Stimulated activated effector memory CD8-positive, alpha-beta T cell treated with anti-CD3 and anti-CD28 coated beads, Interleukin-12 subunit alpha, Interleukin-12 subunit beta, amount 100 ng/mL, for 72 hours (primary cell): ENCODE measurements around the gene RIPPLY2.
A peak's percentile ranks its signal among the peaks of the same experiment; 100 is the strongest.
"Not testable (repeated sequence)": the region's sequence is repeated elsewhere in the genome, so short reads cannot be mapped to it uniquely, and the experiment has no call there.

Experiments
- ATAC-seq: fragments of 150-1000 bp; cut with Tn5 transposase; 2 replicates; pipeline ENCODE4 v1.10.0; 2021
- DNase-seq, 2 donors: peaks; one replicate each; pipeline ENCODE4 v3.0.0; 2021 to 2022; ENCODE audit warnings: low spot score in 2 of 2
- H3K27ac Mint-ChIP-seq: one replicate; pipeline ENCODE4 v1.8.0; 2022; ENCODE audit warnings: mild to moderate bottlenecking, mixed read lengths
- H3K36me3 Mint-ChIP-seq: one replicate; pipeline ENCODE4 v1.8.0; 2022; ENCODE audit warnings: mild to moderate bottlenecking, mixed read lengths
- H3K4me1 Mint-ChIP-seq: one replicate; pipeline ENCODE4 v1.8.0; 2022; ENCODE audit warnings: mixed read lengths
- H3K4me3 Mint-ChIP-seq: one replicate; pipeline ENCODE4 v1.8.0; 2022; ENCODE audit warnings: mild to moderate bottlenecking, mixed read lengths
- H3K9me3 Mint-ChIP-seq: one replicate; pipeline ENCODE4 v1.8.0; 2022; ENCODE audit warnings: mixed read lengths

The RIPPLY2 gene

DNA sequence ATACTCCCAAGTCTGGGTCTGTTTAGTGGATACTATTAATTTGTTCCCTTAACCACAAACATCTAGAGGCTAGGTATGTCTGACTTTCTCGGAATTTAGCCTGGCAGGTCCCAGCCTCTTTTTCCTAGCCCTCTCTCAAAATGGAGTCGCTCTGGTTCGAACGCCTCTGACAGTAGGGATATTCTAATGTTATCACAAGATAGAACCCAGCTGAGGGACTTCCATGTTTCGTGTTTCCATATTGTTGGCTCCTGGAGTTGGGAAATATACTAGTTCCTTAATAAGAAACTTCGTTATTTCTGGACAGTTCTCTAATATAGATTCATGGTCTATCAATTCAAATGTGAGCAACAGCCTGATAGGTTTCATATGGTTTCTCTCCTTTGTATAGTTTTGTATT, 22.7 kb downstream of the RIPPLY2 start:
- Mint-ChIP-seq H3K4me1 (peaks cover 30% of the 10 kb centered on the region), H3K27ac (no peak overlapping the region), H3K36me3 (peaks cover 13% of the 10 kb centered on the region), H3K4me3 (no peak overlapping the region), H3K9me3 (no peaks in the 10 kb centered on the region)
- DNase-seq (no peak), ATAC-seq (no peak)

DNA sequence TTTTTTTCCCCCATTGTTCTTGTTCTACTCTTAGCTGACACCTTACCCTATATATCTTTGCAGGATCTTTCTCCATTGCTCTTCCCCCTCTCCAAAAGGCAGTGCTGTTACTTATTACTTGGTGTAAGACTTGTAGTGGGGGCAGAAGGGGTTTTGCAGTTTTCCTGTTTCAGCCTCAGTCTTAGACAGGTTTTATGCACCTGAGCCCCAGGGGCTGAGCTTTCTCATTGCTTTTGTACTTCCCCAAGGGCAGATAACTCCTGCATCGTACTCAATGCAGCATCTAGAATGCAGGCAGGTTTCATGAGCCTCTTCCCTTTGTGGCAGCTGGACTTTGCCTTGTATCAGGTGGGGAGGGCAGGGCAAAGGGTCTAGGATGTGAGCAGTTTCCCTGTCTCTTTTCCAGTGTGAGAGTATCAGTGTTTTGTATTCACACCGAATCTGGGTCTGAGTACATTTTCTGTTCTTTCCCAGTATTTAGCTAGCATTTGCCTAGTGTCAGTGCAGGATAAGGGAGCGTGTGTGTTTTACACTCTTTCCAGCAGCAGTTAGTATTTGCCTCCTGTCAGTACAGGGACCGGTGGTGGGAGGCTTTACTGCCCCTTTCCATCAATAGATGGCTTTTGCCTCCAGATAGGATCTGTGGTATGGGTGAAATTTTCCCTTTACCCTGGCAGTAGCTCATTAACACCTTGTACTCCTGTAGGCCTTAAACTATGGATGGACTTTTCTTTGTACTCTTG, 25.9 kb downstream of the RIPPLY2 start:
- Mint-ChIP-seq H3K9me3 (no peaks in the 10 kb centered on the region), H3K4me1 (peaks cover 30% of the 10 kb centered on the region), H3K36me3 (no peaks in the 10 kb centered on the region), H3K4me3 (no peak overlapping the region), H3K27ac (no peak overlapping the region)
- DNase-seq (no peak), ATAC-seq (peak; percentile 16)

DNA sequence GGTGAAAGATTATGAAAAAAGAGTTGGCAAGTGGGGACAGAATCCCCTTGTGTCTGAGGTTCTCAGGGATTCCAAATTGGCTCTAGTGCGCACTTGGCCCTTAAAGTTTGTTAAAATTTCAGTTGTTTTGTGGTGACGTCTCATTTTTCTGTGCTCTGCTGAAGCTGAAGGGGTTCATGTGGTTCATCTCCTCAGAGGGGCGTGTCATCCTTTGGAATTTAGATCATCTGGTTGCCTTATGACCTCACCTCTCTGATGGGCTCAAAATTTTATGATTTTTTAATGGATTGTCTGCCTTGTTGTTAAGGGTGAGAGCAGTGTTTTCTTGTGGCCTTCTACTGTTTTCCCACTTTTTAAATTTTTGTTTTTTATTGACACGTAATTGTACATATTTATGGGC, 26.6 kb downstream of the RIPPLY2 start:
- DNase-seq = no peak
- Mint-ChIP-seq H3K9me3 (no peaks in the 10 kb centered on the region), H3K36me3 (no peaks in the 10 kb centered on the region), H3K27ac (no peak overlapping the region), H3K4me3 (no peak overlapping the region), H3K4me1 (peaks cover 29% of the 10 kb centered on the region)
- ATAC-seq = no peak

DNA sequence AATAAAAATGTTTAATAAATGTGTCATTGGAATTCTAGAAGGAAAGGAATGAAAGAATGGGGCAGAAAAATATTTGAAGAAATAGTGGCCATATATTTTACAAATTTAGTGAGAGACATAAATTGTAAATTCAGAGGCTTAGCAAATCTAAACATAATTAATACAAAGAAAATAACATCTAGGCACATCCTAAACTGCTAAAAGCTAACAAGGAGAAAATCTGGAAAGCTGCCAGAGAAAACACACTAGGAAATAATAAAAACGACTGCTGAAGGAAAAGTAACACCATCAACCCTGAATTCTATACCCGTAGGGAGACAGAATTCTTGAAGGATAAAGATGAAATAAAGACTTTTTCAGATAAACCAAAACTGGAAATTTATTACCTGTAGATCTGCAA, 30.1 kb downstream of the RIPPLY2 start:
- no peaks in the 10 kb centered on the region for H3K9me3 Mint-ChIP-seq
- no peak overlapping the region for H3K27ac Mint-ChIP-seq
- DNase-seq (no peak), ATAC-seq (no peak)
- peaks cover 29% of the 10 kb centered on the region for H3K4me1 Mint-ChIP-seq
- no peaks in the 10 kb centered on the region for H3K36me3 Mint-ChIP-seq
- no peak overlapping the region for H3K4me3 Mint-ChIP-seq

DNA sequence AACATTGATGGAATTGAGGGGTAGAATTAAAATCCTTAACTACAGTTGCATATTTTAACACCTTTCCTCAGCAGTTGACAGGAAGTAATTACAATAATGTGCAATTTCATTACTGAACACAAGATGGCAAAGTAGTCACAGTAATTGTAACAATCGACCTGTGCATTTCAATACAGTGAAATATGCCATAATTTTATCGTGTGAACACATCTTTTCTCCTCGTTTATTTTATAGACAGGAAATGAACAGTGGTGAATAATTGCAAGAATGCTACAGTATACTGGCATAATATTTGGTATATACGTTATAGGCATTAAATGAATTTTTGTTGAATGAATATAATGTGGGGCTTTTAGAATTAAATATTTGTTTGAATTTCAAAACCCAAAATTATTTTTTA, 31.4 kb downstream of the RIPPLY2 start:
- ATAC-seq = peak; percentile 62

DNA sequence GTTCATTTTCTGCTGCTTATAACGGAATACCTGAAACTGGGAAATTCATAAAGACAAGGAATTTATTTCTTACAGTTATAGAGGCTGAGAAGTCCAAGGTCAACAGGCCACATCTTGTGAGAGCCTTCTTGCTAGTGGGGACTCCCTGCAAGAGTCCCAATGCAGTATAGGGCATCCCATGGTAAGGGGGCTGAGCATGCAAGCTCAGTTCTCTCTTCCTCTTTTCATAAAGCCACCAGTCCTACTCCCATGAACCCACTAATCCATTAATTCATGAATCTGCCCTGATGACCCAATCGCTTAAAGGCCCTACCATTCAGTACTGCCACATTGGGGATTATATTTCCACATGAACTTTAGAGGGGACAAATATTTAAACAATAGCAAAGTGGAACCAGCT, 32.8 kb downstream of the RIPPLY2 start:
- no peak for DNase-seq
- H3K4me1 Mint-ChIP-seq = peaks cover 17% of the 10 kb centered on the region

More for the DNA sequence above, 31.4 kb downstream of the RIPPLY2 start:
- Mint-ChIP-seq H3K36me3 (no peaks in the 10 kb centered on the region), H3K4me3 (no peak overlapping the region), H3K4me1 (peaks cover 25% of the 10 kb centered on the region), H3K9me3 (no peaks in the 10 kb centered on the region), H3K27ac (no peak overlapping the region)
- DNase-seq = no peak

DNA sequence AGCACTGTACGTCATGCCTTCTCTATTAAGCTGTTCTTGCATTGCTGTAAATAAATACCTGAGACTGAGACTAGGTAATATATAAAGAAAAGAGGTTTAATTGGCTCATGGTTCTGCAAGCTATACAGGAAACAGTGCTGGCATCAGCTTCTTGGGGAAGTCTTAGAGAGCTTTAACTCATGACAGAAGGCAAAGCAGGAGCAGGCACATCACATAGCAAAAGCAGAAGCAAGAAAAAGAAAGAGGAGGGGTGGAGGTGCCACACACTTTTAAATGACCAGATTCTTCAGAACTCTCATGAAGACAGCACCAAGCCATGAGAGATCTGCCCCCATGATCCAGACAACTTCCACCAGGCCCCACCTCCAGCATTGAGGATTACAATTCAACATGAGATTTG, 36.5 kb downstream of the RIPPLY2 start:
- H3K9me3 Mint-ChIP-seq = no peaks in the 10 kb centered on the region
- H3K36me3 Mint-ChIP-seq = peaks cover 12% of the 10 kb centered on the region
- DNase-seq (no peak), ATAC-seq (no peak)
- no peak overlapping the region for H3K4me3 Mint-ChIP-seq
- peaks cover 12% of the 10 kb centered on the region for H3K4me1 Mint-ChIP-seq
- H3K27ac Mint-ChIP-seq = no peak overlapping the region

More for the DNA sequence above, 32.8 kb downstream of the RIPPLY2 start:
- ATAC-seq = no peak
- Mint-ChIP-seq H3K36me3 (no peaks in the 10 kb centered on the region), H3K27ac (no peak overlapping the region), H3K4me3 (no peak overlapping the region), H3K9me3 (no peaks in the 10 kb centered on the region)

DNA sequence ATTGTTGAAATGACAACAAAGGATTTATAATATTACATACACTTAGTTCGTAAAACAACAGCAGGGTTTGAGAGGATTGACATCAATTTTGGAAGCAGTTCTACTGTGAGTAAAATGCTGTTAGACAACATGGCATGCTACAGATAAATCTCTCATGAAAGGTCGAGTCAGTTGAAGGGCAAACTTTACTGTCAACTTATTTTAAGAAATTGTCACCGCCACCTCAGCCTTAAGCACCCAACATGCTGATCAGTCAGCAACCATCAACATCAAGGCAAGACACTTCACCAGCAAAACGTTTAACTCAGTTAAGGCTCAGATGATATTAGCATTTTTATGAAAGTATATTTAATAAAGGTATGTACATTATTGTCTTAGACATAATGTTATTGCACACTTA, 37.4 kb downstream of the RIPPLY2 start:
- peaks cover 11% of the 10 kb centered on the region for H3K4me1 Mint-ChIP-seq
- no peak overlapping the region for H3K27ac Mint-ChIP-seq
- no peak for DNase-seq
- no peak overlapping the region for H3K4me3 Mint-ChIP-seq
- ATAC-seq = no peak
- no peaks in the 10 kb centered on the region for H3K9me3 Mint-ChIP-seq
- peaks cover 12% of the 10 kb centered on the region for H3K36me3 Mint-ChIP-seq

DNA sequence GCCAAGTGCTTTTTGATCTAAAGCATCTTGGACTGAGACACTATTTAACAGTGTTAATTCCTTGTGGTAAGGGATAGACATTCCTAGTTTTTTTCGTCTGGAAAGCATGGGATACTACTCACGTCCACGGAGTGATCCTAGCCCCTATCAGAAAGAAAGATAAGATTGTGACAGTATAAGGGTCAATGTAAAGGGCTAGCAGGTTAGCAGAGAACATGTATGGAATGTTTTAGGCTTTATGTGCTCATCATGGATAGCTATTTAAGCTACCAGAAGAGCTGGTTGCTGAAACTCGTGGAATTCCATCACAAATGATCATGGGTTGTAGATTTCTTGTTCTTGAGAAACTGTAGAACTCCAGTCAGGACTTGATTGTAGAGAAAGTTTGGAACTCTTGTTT, 38.4 kb downstream of the RIPPLY2 start:
- ATAC-seq = no peak
- Mint-ChIP-seq H3K36me3 (peaks cover 12% of the 10 kb centered on the region), H3K4me3 (no peak overlapping the region), H3K9me3 (no peaks in the 10 kb centered on the region), H3K27ac (no peak overlapping the region), H3K4me1 (peaks cover 11% of the 10 kb centered on the region)
- DNase-seq = no peak

DNA sequence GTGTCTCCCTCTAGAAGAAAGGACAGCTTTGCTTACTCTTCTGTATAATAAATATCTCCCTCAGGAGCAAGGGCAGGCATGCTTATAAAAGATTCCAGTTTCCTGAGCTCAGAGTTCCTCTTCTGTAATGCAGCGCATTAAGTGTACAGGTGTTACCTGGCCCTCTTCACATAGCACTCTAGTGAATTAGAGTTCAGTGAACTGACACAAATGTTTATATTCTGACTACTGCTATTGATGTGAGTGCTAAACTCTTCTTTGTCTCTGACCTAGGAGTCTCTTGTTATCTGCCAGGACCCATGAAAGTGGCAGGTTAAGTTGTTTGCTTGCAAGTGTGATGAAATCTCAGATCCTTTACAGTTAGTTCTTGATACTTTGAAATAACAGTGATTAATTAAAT, 39.9 kb downstream of the RIPPLY2 start:
- no peak overlapping the region for H3K27ac Mint-ChIP-seq
- no peak overlapping the region for H3K4me3 Mint-ChIP-seq
- H3K36me3 Mint-ChIP-seq = peaks cover 12% of the 10 kb centered on the region
- no peak for ATAC-seq
- peaks cover 11% of the 10 kb centered on the region for H3K4me1 Mint-ChIP-seq
- DNase-seq = no peak
- H3K9me3 Mint-ChIP-seq = no peaks in the 10 kb centered on the region

DNA sequence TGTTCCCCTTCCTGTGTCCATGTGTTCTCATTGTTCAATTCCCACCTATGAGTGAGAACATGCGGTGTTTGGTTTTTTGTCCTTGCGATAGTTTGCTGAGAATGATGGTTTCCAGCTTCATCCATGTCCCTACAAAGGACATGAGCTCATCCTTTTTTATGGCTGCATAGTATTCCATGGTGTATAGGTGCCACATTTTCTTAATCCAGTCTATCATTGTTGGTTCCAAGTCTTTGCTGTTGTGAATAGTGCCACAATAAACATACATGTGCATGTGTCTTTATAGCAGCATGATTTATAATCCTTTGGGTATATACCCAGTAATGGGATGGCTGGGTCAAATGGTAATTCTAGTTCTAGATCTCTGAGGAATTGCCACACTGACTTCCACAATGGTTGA, 43.9 kb downstream of the RIPPLY2 start:
- not testable (repeated sequence) for DNase-seq, H3K27ac Mint-ChIP-seq, ATAC-seq, H3K9me3 Mint-ChIP-seq, H3K4me3 Mint-ChIP-seq
- Mint-ChIP-seq H3K4me1 (peaks cover 23% of the 10 kb centered on the region), H3K36me3 (peaks cover 12% of the 10 kb centered on the region)

DNA sequence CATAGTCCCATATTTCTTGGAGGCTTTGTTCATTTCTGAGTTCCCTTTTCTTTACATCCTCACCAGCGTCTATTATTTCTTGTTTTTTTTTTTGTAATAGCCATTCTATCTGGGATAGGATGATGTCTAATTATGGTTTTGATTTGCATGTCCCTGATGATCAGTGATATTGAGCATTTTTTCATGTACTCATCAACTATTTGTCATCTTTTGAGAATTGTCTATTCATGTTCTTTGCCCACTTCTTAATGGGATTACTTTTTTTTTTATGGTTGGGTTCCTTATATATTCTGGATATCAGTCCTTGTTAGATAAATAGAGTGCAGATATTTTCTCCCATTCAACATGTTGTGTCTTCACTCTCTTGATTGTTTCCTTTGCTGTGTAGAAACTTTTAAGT, 48.5 kb downstream of the RIPPLY2 start:
- no peak for DNase-seq
- Mint-ChIP-seq H3K4me3 (no peak overlapping the region), H3K36me3 (no peaks in the 10 kb centered on the region), H3K9me3 (peaks cover 21% of the 10 kb centered on the region), H3K27ac (no peak overlapping the region), H3K4me1 (peaks cover 52% of the 10 kb centered on the region)
- ATAC-seq = no peak

DNA sequence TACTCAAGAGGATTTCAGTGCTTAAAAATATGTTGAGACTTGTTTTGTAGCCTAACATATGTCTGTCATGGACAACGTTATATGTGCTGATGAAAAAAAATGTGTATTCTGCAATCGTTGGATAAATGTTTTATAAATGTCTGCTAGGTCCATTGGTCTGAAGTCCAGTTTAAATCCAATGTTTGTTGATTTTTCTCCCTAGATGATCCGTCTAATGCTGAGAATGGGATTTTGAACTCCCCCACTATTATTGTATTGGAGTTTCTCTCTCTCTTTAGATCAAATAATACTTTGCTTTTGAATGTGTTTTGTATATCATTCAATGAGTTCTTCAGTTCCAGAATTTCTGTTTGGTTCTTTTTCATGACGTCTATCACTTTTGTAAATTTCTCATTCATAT, 51.2 kb downstream of the RIPPLY2 start:
- Mint-ChIP-seq H3K36me3 (no peaks in the 10 kb centered on the region), H3K4me1 (peaks cover 62% of the 10 kb centered on the region), H3K4me3 (no peak overlapping the region), H3K27ac (no peak overlapping the region), H3K9me3 (peaks cover 21% of the 10 kb centered on the region)
- DNase-seq (no peak), ATAC-seq (no peak)

DNA sequence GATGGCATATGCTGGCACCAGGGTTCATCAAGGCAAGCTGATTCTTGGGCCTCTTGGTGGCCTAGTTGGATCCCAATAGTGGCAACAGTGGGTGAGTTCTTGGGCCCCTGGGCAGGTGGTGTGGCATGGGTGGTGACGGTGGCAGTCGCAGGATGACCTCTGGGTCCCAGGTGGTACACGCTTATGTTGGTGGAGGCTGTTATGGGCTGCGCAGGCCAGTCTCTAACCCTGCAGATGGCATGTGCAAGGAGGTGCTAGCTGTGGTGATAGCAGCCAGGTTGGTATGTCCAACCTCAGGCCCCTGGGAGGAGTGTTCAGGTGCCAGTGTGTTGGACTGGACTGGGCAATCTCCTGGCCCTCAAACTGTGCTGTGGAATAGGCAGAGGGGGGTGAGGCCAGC, 52.5 kb downstream of the RIPPLY2 start:
- ATAC-seq (no peak), DNase-seq (no peak)
- peaks cover 60% of the 10 kb centered on the region for H3K4me1 Mint-ChIP-seq
- no peak overlapping the region for H3K4me3 Mint-ChIP-seq
- H3K9me3 Mint-ChIP-seq = peaks cover 21% of the 10 kb centered on the region
- H3K27ac Mint-ChIP-seq = no peak overlapping the region
- H3K36me3 Mint-ChIP-seq = peaks cover 4% of the 10 kb centered on the region
